Loucy (cell line): ENCODE data around the gene NCOA5.

Experiments used
- EZH2phosphoT487 ChIP-seq: fragments of 200-600 bp; IDR thresholded peaks from 2 replicates; pipeline ENCODE4 v1.6.1; 2018; ENCODE audit warnings: antibody characterized with exemption, mild to moderate bottlenecking, moderate library complexity, borderline replicate concordance
- TF ChIP-seq, protein P1 (sequence below): fragments of 200-600 bp; sonication (generic); conservative IDR thresholded peaks from 2 replicates; pipeline ENCODE4 v1.5.1; 2014; ENCODE audit warnings: mild to moderate bottlenecking, antibody characterized with exemption, low read length

DNA sequence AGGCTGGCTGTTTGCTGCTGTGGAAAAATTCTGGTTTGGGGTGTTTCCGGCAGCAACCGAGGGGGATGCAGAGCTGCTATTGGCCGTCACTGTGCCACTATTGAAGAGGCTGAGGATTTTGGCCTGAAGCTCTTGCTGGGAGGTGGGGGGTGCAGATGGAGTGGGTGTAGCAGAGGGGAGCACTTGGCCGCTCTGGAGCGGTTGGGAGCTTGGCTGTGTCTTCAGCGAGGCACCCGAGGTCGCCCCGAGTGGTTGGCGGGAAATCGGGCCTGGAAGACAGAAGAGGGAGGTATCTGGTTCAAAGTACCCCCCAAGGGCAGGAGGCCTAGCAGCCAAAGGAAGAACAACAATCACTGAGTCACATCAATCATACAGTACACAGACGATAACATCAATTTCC, 27.1 kb downstream of the NCOA5 start:
- TF ChIP-seq, protein P1, sequence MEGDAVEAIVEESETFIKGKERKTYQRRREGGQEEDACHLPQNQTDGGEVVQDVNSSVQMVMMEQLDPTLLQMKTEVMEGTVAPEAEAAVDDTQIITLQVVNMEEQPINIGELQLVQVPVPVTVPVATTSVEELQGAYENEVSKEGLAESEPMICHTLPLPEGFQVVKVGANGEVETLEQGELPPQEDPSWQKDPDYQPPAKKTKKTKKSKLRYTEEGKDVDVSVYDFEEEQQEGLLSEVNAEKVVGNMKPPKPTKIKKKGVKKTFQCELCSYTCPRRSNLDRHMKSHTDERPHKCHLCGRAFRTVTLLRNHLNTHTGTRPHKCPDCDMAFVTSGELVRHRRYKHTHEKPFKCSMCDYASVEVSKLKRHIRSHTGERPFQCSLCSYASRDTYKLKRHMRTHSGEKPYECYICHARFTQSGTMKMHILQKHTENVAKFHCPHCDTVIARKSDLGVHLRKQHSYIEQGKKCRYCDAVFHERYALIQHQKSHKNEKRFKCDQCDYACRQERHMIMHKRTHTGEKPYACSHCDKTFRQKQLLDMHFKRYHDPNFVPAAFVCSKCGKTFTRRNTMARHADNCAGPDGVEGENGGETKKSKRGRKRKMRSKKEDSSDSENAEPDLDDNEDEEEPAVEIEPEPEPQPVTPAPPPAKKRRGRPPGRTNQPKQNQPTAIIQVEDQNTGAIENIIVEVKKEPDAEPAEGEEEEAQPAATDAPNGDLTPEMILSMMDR = no peak
- no peak for TF ChIP-seq EZH2phosphoT487
